GM18507 (cell line): ENCODE measurements around the gene PWWP2A.
"Not testable (repeated sequence)": the region's sequence is repeated elsewhere in the genome, so short reads cannot be mapped to it uniquely, and the experiment has no call there.

Experiments
- DNase-seq: peaks from one replicate; pipeline ENCODE4 v3.0.0; 2011; ENCODE audit warnings: low read depth; ENCODE audit not compliant: insufficient read length; ENCODE audit errors: extremely low spot score
- FAIRE-seq: peaks from 2 replicates; lab custom pipeline; 2011; peaks lifted over from hg19 to GRCh38; lab: Jason Lieb, UNC

The PWWP2A gene

GRCh38 chr5:160082614-160083500 is 36.4 kb downstream of the PWWP2A start:
- DNase-seq (no peak), FAIRE-seq (no peak)

GRCh38 chr5:160081495-160081894 is 37.8 kb downstream of the PWWP2A start:
- no peak for FAIRE-seq
- no peak for DNase-seq

GRCh38 chr5:160079753-160080152 is 39.5 kb downstream of the PWWP2A start:
- DNase-seq = no peak

GRCh38 chr5:160076997-160077396 is 42.3 kb downstream of the PWWP2A start:
- FAIRE-seq (no peak), DNase-seq (no peak)

More at GRCh38 chr5:160079753-160080152, 39.5 kb downstream of the PWWP2A start:
- FAIRE-seq = no peak

GRCh38 chr5:160075073-160075472 is 44.2 kb downstream of the PWWP2A start:
- DNase-seq (no peak), FAIRE-seq (no peak)

- FAIRE-seq = no peak
- DNase-seq = no peak
Observed at GRCh38 chr5:160071916-160072315, 47.3 kb downstream of the PWWP2A start.

- FAIRE-seq (no peak), DNase-seq (no peak)
Observed at GRCh38 chr5:160071516-160071915, 47.7 kb downstream of the PWWP2A start.

GRCh38 chr5:160069120-160069519 is 50.1 kb downstream of the PWWP2A start:
- FAIRE-seq, DNase-seq: not testable (repeated sequence)

- no peak for FAIRE-seq
- DNase-seq = no peak
Observed at GRCh38 chr5:160064995-160065614, 54.1 kb downstream of the PWWP2A start.

GRCh38 chr5:160064417-160064810 is 54.8 kb downstream of the PWWP2A start:
- no peak for DNase-seq
- no peak for FAIRE-seq

GRCh38 chr5:160061770-160062169 is 57.5 kb downstream of the PWWP2A start:
- FAIRE-seq = no peak
- no peak for DNase-seq

GRCh38 chr5:160060001-160060400 is 59.2 kb downstream of the PWWP2A start:
- FAIRE-seq (no peak), DNase-seq (no peak)

GRCh38 chr5:160057256-160057655 is 62.0 kb downstream of the PWWP2A start:
- DNase-seq (no peak), FAIRE-seq (no peak)

GRCh38 chr5:160054831-160055230 is 64.4 kb downstream of the PWWP2A start:
- no peak for FAIRE-seq

GRCh38 chr5:160054047-160054446 is 65.2 kb downstream of the PWWP2A start:
- FAIRE-seq = no peak
- no peak for DNase-seq

More at GRCh38 chr5:160054831-160055230, 64.4 kb downstream of the PWWP2A start:
- DNase-seq = no peak

GRCh38 chr5:160049099-160049498 is 70.2 kb downstream of the PWWP2A start:
- FAIRE-seq (no peak), DNase-seq (no peak)

- no peak for DNase-seq
- no peak for FAIRE-seq
Observed at GRCh38 chr5:160048131-160048530, 71.1 kb downstream of the PWWP2A start.

- FAIRE-seq (no peak), DNase-seq (no peak)
Observed at GRCh38 chr5:160047423-160047822, 71.8 kb downstream of the PWWP2A start.

- DNase-seq (no peak), FAIRE-seq (no peak)
Observed at GRCh38 chr5:160044967-160045366, 74.3 kb downstream of the PWWP2A start.

- no peak for DNase-seq
- no peak for FAIRE-seq
Observed at GRCh38 chr5:160044391-160044804, 74.9 kb downstream of the PWWP2A start.

- no peak for DNase-seq
- FAIRE-seq = no peak
Observed at GRCh38 chr5:160042671-160043070, 76.6 kb downstream of the PWWP2A start.
